SK-N-SH (cell line): ENCODE results near the gene ELP4. TPM values are rescaled to one million over a fixed set of nuclear protein-coding genes. Genes with fewer than 3 reads are reported as not detected.

Experiments
- CTCF ChIA-PET: fragments of 300-600, 350-600 bp; formaldehyde crosslinking; extraction: SDS; loops from one replicate; lab custom pipeline; 2021; lab: Yijun Ruan, JAX
- POLR2A ChIA-PET: fragments of 350-600 bp; sonication (Branson Sonifier 250); formaldehyde crosslinking; extraction: SDS; loops from one replicate; lab custom pipeline; 2020; ENCODE audit warnings: antibody characterized with exemption, inconsistent platforms; lab: Yijun Ruan, JAX
- DNase-seq: peaks from one replicate; pipeline ENCODE4 v3.0.0; 2012
- H2AFZ ChIP-seq: fragments of 200-600 bp; sonication (generic); 2 replicates; pipeline ENCODE4 v1.8.1; 2016; ENCODE audit warnings: antibody characterized with exemption, mild to moderate bottlenecking, low read depth
- H3F3A ChIP-seq: fragments of 200-600 bp; sonication (generic); replicated peaks from 2 replicates; pipeline ENCODE3; 2016; ENCODE audit warnings: antibody characterized with exemption, mild to moderate bottlenecking; ENCODE audit not compliant: insufficient read depth
- H3K27ac ChIP-seq, 2 experiments: fragments of 200-500 bp in 1 of 2; fragments of 200-600 bp in 1 of 2; sonication (Bioruptor generic) in 1 of 2; sonication (generic), shearing (Covaris generic) in 1 of 2; 2 replicates each; pipeline versions ENCODE4 v1.5.1 to v1.6.1; 2014 to 2016; ENCODE audit warnings: low read depth in 2 of 2, inconsistent platforms in 1 of 2, low read length in 1 of 2, mild to moderate bottlenecking in 1 of 2, mixed read lengths in 1 of 2
- H3K27me3 ChIP-seq: fragments of 200-600 bp; sonication (generic), shearing (Covaris generic); 2 replicates; pipeline ENCODE4 v1.6.1; 2016; ENCODE audit warnings: mixed run types; ENCODE audit not compliant: insufficient read depth
- H3K36me3 ChIP-seq, 2 experiments: fragments of 200-500 bp in 1 of 2; fragments of 200-600 bp in 1 of 2; sonication (Bioruptor generic) in 1 of 2; sonication (generic) in 1 of 2; replicated peaks in 1 of 2; 2 replicates each; pipeline versions ENCODE3 to v1.5.1; 2014 to 2016; ENCODE audit warnings: low read length in 1 of 2, mild to moderate bottlenecking in 1 of 2; ENCODE audit not compliant: insufficient read depth in 2 of 2, control insufficient read depth in 1 of 2
- H3K4me1 ChIP-seq, 2 experiments: fragments of 200-500 bp in 1 of 2; fragments of 200-600 bp in 1 of 2; sonication (Bioruptor generic) in 1 of 2; sonication (generic), shearing (Covaris generic) in 1 of 2; 2 replicates each; pipeline versions ENCODE4 v1.5.1 to v1.6.1; 2014 to 2016; ENCODE audit warnings: low read depth in 1 of 2, low read length in 1 of 2, mixed run types in 1 of 2; ENCODE audit not compliant: insufficient read depth in 2 of 2, control insufficient read depth in 1 of 2
- H3K4me2 ChIP-seq: fragments of 200-600 bp; sonication (generic), shearing (Covaris generic); 2 replicates; pipeline ENCODE4 v1.6.1; 2017; ENCODE audit warnings: mixed run types
- H3K4me3 ChIP-seq, 2 experiments: fragments of 200-500 bp in 1 of 2; fragments of 200-600 bp in 1 of 2; sonication (Bioruptor generic) in 1 of 2; sonication (generic), shearing (Covaris generic) in 1 of 2; 2 replicates each; pipeline versions ENCODE4 v1.5.1 to v1.8.1; 2014 to 2016; ENCODE audit warnings: low read depth in 2 of 2, inconsistent platforms in 1 of 2, low read length in 1 of 2, mild to moderate bottlenecking in 1 of 2, mixed read lengths in 1 of 2, moderate library complexity in 1 of 2
- H3K79me2 ChIP-seq: fragments of 200-600 bp; sonication (generic); 2 replicates; pipeline ENCODE4 v1.8.1; 2017; ENCODE audit warnings: mild to moderate bottlenecking; ENCODE audit not compliant: insufficient read depth
- H3K9ac ChIP-seq: fragments of 200-600 bp; sonication (generic); 2 replicates; pipeline ENCODE4 v1.6.1; 2017; ENCODE audit warnings: mixed run types
- H3K9me2 ChIP-seq: fragments of 200-600 bp; sonication (generic); 2 replicates; pipeline ENCODE4 v1.6.1; 2017; ENCODE audit warnings: mixed run types
- H3K9me3 ChIP-seq: fragments of 200-600 bp; sonication (generic); 2 replicates; pipeline ENCODE4 v1.6.1; 2017; ENCODE audit warnings: mixed run types, mild to moderate bottlenecking, moderate library complexity
- H4K20me1 ChIP-seq: fragments of 200-600 bp; sonication (generic); 2 replicates; pipeline ENCODE4 v1.6.1; 2017; ENCODE audit warnings: mild to moderate bottlenecking, mixed run types; ENCODE audit not compliant: insufficient read depth
- EP300 ChIP-seq, 2 experiments: IDR thresholded peaks; 2 replicates each; pipeline versions ENCODE4 v1.4.0 to v1.6.1; 2012; ENCODE audit warnings: borderline replicate concordance in 1 of 2, low read depth in 1 of 2, low read length in 1 of 2
- FOSL2 ChIP-seq: IDR thresholded peaks from 2 replicates; pipeline ENCODE4 v1.4.0; 2012; ENCODE audit warnings: low read depth, mild to moderate bottlenecking, moderate library complexity, borderline replicate concordance
- FOXJ3 ChIP-seq: sonication (generic); formaldehyde crosslinking; IDR thresholded peaks from 2 replicates; pipeline ENCODE4 v1.5.1; 2020; ENCODE audit warnings: mild to moderate bottlenecking, missing genetic modification reagents
- GABPA ChIP-seq: IDR thresholded peaks from 2 replicates; pipeline ENCODE4 v1.4.0; 2012; ENCODE audit warnings: low read depth, mild to moderate bottlenecking
- GATA2 ChIP-seq: sonication (generic); formaldehyde crosslinking; IDR thresholded peaks from 2 replicates; pipeline ENCODE4 v1.5.0; 2020; ENCODE audit warnings: mild to moderate bottlenecking, missing genetic modification reagents
- IRF3 ChIP-seq: fragments of 150-350 bp; IDR thresholded peaks from 2 replicates; pipeline ENCODE4 v1.6.1; 2016; ENCODE audit warnings: mild to moderate bottlenecking, low read depth, low read length
- JUND ChIP-seq: IDR thresholded peaks from 2 replicates; pipeline ENCODE4 v1.4.0; 2012
- MXI1 ChIP-seq: IDR thresholded peaks from 2 replicates; pipeline ENCODE4 v1.6.1; 2012; ENCODE audit warnings: mild to moderate bottlenecking, low read depth, low read length, improper control_type of control experiment
- RAD21 ChIP-seq: IDR thresholded peaks from 2 replicates; pipeline ENCODE4 v1.6.1; 2012; ENCODE audit warnings: mild to moderate bottlenecking, low read length
- RXRA ChIP-seq: IDR thresholded peaks from 2 replicates; pipeline ENCODE4 v1.4.0; 2012; ENCODE audit warnings: low read depth, mild to moderate bottlenecking, borderline replicate concordance
- SMC3 ChIP-seq: IDR thresholded peaks from 2 replicates; pipeline ENCODE4 v1.6.1; 2012; ENCODE audit warnings: low read depth, low read length, improper control_type of control experiment
- YY1 ChIP-seq: IDR thresholded peaks from 2 replicates; pipeline ENCODE4 v1.4.0; 2012; ENCODE audit warnings: low read depth, mild to moderate bottlenecking
- WGBS: methylation state at CpG from one replicate; pipeline ENCODE4 v1.1.6; 2017; ENCODE audit warnings: low lambda C conversion rate; 5-methylcytosine and 5-hydroxymethylcytosine counted together
- polyA plus RNA-seq, 3 experiments: library from polyadenylated mRNA; depleted of rRNA; stranded (reverse); fragments of >200 nt; gene quantifications; 2 replicates each; pipeline ENCODE4 v1.2.3, GENCODE V29; 2012
- TF ChIP-seq, protein P1 (sequence below): IDR thresholded peaks from 2 replicates; pipeline ENCODE4 v1.4.0; 2012; ENCODE audit warnings: low read depth
- TF ChIP-seq, protein P2 (sequence below): fragments of 200-600 bp; sonication (generic); IDR thresholded peaks from 2 replicates; pipeline ENCODE4 v1.6.1; 2017; ENCODE audit warnings: antibody characterized with exemption, mild to moderate bottlenecking, moderate library complexity
- TF ChIP-seq, protein P3 (sequence below): fragments of 150-350 bp; IDR thresholded peaks from 2 replicates; pipeline ENCODE4 v1.6.1; 2017; ENCODE audit warnings: antibody characterized with exemption, low read length, low read depth, borderline replicate concordance
- TF ChIP-seq, protein P4 (sequence below): IDR thresholded peaks from 2 replicates; pipeline ENCODE4 v1.6.1; 2012; ENCODE audit warnings: mild to moderate bottlenecking, low read depth, low read length, moderate library complexity
- TF ChIP-seq, protein P5 (sequence below): IDR thresholded peaks from 2 replicates; pipeline ENCODE4; 2012

ELP4 gene
- polyA plus RNA-seq, 1 of the 3 experiments (the other 2 are of a cell fraction), result 7.0 TPM

GRCh38 chr11:31687256-31687655 is 177.7 kb downstream of the ELP4 start (continued):
- TF ChIP-seq, protein P1, sequence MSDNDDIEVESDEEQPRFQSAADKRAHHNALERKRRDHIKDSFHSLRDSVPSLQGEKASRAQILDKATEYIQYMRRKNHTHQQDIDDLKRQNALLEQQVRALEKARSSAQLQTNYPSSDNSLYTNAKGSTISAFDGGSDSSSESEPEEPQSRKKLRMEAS, result no peak
- TF ChIP-seq, protein P2, sequence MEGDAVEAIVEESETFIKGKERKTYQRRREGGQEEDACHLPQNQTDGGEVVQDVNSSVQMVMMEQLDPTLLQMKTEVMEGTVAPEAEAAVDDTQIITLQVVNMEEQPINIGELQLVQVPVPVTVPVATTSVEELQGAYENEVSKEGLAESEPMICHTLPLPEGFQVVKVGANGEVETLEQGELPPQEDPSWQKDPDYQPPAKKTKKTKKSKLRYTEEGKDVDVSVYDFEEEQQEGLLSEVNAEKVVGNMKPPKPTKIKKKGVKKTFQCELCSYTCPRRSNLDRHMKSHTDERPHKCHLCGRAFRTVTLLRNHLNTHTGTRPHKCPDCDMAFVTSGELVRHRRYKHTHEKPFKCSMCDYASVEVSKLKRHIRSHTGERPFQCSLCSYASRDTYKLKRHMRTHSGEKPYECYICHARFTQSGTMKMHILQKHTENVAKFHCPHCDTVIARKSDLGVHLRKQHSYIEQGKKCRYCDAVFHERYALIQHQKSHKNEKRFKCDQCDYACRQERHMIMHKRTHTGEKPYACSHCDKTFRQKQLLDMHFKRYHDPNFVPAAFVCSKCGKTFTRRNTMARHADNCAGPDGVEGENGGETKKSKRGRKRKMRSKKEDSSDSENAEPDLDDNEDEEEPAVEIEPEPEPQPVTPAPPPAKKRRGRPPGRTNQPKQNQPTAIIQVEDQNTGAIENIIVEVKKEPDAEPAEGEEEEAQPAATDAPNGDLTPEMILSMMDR, result no peak

DNA sequence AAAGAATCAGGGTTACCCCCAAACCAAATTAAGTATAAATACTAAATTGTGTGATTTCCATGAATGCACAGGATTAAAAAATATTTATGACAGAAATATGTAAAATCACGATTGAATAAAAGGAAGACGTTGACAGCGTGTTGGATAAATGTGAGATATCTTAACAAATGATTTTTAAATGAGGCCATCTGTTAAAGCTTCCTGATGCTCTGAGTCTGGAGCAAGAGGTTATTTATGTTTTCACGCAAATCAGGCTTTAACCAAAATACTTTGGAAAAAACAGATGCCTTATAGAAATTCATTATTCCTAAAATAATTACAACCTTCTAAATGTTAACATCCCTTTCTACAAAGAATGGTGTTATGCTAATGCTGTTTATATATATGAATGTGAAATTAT is 178.3 kb downstream of the ELP4 start:
- 84% methylated on average over 4 of the region's 4 CpGs for WGBS
- no peak for DNase-seq
- ChIA-PET POLR2A (no interaction called here), CTCF (interaction anchor here (0.7 kb wide), 1 partner anchor 47 kb away, joined by 3 read pairs; no protein-coding TSS in a partner anchor)
- H4K20me1 ChIP-seq, result 0 out of 2 replicates have a peak, but pooled peaks cover 3% of the 10 kb centered on the region
- no peak overlapping the region for H3K27ac ChIP-seq
- no peaks in the 10 kb centered on the region for H3K9me3 ChIP-seq
- no peaks in the 10 kb centered on the region; a peak in 1 of 4 replicates for H3K4me1 ChIP-seq
- H3K4me2 ChIP-seq, result no peak overlapping the region
- TF ChIP-seq SMC3 (no peak), RXRA (no peak), GATA2 (CRISPR knock-in tag) (no peak), FOSL2 (no peak), RAD21 (no peak), IRF3 (no peak), FOXJ3 (CRISPR knock-in tag) (no peak), MXI1 (no peak), EP300 (IDR thresholded peaks at IDR 0.05; ENCODE audit: borderline replicate concordance in 1 of 2, low read depth in 1 of 2, low read length in 1 of 2) (no peak), YY1 (no peak), JUND (no peak), GABPA (no peak)
- TF ChIP-seq, protein P3, sequence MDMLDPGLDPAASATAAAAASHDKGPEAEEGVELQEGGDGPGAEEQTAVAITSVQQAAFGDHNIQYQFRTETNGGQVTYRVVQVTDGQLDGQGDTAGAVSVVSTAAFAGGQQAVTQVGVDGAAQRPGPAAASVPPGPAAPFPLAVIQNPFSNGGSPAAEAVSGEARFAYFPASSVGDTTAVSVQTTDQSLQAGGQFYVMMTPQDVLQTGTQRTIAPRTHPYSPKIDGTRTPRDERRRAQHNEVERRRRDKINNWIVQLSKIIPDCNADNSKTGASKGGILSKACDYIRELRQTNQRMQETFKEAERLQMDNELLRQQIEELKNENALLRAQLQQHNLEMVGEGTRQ, result no peak
- TF ChIP-seq, protein P4, sequence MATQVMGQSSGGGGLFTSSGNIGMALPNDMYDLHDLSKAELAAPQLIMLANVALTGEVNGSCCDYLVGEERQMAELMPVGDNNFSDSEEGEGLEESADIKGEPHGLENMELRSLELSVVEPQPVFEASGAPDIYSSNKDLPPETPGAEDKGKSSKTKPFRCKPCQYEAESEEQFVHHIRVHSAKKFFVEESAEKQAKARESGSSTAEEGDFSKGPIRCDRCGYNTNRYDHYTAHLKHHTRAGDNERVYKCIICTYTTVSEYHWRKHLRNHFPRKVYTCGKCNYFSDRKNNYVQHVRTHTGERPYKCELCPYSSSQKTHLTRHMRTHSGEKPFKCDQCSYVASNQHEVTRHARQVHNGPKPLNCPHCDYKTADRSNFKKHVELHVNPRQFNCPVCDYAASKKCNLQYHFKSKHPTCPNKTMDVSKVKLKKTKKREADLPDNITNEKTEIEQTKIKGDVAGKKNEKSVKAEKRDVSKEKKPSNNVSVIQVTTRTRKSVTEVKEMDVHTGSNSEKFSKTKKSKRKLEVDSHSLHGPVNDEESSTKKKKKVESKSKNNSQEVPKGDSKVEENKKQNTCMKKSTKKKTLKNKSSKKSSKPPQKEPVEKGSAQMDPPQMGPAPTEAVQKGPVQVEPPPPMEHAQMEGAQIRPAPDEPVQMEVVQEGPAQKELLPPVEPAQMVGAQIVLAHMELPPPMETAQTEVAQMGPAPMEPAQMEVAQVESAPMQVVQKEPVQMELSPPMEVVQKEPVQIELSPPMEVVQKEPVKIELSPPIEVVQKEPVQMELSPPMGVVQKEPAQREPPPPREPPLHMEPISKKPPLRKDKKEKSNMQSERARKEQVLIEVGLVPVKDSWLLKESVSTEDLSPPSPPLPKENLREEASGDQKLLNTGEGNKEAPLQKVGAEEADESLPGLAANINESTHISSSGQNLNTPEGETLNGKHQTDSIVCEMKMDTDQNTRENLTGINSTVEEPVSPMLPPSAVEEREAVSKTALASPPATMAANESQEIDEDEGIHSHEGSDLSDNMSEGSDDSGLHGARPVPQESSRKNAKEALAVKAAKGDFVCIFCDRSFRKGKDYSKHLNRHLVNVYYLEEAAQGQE, result no peak
- TF ChIP-seq, protein P1, result no peak
- TF ChIP-seq, protein P5, sequence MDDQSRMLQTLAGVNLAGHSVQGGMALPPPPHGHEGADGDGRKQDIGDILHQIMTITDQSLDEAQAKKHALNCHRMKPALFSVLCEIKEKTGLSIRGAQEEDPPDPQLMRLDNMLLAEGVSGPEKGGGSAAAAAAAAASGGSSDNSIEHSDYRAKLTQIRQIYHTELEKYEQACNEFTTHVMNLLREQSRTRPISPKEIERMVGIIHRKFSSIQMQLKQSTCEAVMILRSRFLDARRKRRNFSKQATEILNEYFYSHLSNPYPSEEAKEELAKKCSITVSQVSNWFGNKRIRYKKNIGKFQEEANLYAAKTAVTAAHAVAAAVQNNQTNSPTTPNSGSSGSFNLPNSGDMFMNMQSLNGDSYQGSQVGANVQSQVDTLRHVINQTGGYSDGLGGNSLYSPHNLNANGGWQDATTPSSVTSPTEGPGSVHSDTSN, result no peak
- TF ChIP-seq, protein P2, result no peak
- no peak overlapping the region for H3K9ac ChIP-seq
- H3K4me3 ChIP-seq, result no peak overlapping the region
- H3K9me2 ChIP-seq, result no peaks in the 10 kb centered on the region
- H3F3A ChIP-seq, result peaks cover 15% of the 10 kb centered on the region
- H2AFZ ChIP-seq, result no peak overlapping the region
- H3K27me3 ChIP-seq, result no peaks in the 10 kb centered on the region
- H3K36me3 ChIP-seq, result no peaks in the 10 kb centered on the region
- no peaks in the 10 kb centered on the region for H3K79me2 ChIP-seq
